Activated CD4-positive, alpha-beta T cell treated with anti-CD3 and anti-CD28 coated beads, Interleukin-2, amount 50 U/mL, for 4 hours (primary cell): ENCODE results near the gene LMBR1.

Experiments
- DNase-seq, 2 experiments: peaks; one replicate each; pipeline ENCODE4 v3.0.0-alpha.2; 2020

Gene LMBR1

DNA sequence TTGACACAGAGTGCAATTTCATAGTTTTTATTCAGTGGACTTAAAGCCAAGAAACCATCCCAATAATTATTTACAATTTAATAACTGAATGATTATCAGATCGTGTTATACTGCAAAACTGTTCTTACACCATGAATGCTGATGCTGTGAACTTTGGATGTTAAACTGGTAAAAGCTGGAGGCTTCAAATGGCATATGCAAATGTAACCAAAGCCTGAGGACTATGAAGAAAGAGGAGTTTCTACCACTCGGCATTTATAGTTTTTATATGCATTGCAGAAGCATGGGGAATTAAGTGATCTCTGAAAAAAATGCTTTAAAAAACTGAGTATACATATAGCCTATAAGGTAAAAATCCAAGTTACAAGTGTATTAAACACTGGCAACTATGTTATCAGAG lies 210.1 kb downstream of the LMBR1 start:
- no peak for DNase-seq

DNA sequence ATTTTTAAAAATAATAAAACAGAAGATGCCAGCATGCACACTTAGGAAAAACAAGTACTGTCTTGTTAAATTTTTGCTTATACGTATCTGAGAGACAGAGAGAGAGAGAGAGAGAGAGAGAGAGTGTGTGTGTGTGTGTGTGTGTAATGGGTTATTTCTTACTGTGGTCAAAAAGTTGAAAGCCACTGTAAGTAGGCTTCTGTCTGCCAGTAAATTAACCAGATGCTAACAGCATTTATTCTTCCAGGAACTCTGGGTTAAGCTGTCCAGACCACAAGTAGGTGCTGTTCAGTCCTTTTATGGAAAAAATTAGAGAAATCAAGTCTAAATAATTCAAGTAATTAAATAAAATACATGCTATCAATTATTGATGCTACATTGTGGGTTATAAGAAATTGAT lies 212.7 kb downstream of the LMBR1 start:
- no peak for DNase-seq

DNA sequence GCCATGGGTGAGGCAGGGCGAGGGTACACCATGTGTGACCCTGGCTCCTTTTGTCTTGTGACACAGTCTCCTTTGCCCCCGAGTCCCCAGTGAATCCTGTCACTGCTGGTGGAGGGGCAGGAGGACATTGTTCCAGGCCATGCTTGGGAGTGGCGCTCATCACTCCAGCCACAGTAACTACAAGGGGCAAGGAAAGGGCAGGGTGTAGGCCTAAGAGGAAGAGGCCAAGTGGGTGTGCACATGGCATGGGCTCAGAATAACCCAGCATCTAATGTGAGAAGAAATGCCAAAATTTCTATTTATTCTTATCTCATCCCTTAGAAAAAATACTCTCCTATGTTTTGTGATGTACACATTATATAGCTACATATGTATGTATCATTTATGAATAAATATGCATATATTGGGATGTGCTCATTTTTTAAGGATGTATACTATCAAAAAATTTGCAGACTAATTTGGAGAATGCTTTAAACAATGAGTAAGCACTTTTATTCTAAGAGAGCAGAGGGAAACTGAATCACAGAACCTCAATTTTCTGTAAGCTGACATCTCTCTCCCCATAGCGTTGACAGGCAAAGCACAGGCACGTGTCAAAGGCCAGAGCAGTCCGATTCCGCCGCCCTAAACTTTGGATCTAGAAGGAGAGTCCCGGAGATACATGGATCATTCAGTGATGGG lies 215.5 kb downstream of the LMBR1 start:
- DNase-seq = no peak

DNA sequence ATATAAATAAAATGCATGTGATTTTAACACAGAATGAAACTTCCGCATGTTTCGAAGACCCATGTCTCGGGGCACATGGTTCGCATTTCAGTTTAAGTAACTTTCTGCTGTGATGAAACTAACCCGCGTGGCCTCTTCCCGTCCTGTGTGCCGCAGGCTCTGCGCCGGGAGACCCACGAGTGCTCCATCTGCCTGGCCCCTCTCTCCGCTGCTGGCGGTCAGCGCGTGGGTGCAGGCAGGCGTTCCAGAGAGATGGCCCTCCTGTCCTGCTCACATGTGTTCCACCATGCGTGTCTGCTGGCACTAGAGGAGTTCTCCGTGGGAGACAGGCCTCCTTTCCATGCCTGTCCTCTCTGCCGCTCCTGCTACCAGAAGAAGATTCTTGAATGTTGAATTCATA lies 216.7 kb downstream of the LMBR1 start:
- no peak for DNase-seq

DNA sequence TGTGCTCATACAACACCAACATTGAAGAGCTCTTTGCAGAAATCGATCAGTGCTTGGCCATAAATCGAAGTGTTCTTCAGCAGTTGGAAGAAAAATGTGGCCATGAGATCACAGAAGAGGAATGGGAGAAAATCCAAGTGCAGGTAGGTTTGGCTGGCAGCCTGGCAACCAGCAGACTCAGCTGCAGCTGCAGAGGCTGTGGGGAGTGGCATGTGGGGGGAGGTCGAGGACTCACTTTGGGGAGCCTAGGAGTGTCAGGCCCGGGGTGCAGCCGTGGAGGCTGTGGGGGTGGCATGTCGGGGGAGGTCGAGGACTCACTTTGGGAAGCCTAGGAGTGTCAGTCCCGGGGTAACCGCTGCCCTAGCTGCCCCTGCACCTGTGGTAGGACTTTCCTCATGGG lies 217.3 kb downstream of the LMBR1 start:
- DNase-seq = no peak

DNA sequence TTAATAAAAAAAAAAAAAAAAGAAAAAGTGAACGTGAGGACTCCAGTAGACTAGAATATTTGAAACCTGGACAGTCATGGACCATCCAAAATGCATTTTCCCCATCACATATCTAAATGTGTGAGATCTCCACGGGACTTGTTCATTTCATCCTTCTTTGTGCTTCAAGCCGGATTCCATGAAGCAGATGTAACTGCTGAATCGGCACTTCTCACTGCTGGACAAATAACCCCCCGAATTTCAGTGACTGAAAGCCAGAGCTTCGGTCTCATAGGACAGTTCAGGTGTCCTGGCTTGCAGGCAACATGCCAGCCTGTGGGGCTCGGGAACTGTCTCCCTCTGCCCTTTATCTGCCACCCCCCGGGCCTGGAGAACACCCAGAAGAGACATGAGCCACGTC lies 219.1 kb downstream of the LMBR1 start:
- no peak for DNase-seq

DNA sequence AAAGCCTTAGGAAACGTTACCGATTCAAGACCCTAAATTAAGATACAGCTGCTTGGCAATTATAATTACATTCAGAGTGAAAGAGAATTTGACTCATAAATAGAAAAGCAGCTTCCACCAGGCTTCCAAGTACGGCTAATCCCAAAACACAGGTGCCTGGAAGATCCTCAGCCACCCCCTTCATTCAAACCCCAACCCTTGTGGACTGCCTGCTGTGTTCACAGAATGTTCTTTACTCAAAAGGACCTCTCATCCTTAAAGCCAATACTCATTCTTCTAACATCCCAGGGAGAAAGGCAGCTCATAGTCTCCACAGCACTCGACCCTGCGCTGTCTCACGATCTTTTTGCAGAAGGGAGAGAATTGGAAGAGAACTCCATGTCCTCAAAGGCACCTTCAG lies 219.5 kb downstream of the LMBR1 start:
- DNase-seq = no peak

DNA sequence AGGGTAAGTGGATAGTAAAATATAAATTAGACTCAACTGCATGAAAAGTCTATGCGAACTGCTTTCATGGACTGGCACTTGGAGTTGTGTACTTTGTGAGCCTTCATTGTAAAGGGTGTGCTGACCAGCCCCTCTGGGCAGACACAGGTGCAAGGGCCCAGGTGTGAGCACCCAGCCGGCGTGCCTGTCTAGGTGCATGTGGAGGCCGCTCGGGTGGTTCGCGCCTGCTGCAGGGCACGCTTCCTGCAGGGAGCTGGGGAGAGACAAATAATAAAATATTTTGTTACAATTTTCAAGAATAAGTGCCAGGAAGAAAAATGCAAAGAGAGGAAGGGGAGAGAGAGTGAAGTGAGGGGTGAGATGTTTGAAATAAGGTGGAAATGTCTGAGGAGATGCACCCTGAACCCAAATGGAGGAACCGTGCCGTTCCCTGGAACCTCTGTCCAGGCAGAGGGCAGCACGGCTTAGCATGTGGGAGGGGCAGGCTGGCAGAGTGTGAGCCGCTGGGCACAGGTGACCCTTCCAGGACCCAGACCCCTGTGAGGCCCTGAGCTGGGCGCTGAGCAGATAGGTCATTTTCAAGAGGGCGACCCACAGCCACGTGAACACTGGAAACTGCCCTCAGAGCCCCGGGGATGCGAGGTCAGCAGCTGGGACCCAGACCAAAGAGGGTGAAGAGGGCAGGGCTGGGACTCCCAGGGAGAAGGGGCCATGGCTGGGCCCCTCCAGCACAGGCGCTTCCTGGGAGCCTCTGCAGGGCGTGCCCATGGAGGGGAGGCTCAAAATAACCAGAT lies 223.8 kb downstream of the LMBR1 start:
- DNase-seq = no peak

DNA sequence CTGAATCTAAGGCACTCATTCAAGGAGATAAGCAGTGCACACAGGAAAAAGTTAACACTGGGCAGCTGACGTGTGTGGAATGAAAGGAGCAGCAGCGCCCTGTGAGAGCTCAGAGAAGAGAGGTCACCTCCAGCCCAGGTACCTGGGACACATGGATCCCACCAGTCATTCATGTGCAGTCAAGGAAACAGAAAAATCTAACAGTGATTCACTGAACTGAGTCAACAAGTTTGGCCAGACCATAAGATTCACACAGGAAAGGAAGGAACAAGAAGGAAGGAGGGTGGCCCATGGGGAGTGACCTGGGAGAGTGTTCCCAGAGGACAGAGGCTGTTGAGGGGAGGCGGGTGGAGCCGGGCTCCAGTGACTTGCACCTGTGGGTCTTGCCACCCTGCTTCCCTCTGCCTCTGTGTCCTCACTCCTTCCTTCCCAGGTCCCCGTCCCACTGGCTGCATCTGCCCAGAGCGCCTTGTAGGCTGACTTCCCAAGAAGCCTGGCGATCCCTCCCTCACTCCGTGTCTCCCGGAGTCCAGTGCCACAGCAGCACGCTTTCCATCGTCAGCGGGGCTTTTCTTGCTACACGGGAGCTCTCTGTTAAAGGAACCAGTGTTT lies 224.7 kb downstream of the LMBR1 start:
- DNase-seq = no peak

DNA sequence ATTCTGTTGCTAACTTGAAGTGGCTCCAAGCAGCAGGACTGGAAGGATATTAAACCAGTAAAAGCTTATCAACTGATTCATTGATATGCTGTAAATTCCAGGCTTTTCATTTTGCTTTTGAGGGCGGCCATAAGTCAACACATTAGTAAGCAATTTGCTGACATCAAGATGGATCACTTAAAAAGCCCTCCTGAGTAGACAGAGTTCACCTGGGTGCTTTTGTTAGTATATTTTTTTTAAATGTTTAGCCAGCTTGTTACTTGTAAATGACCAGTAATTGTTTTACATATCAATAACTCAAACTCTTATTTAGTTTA lies 225.9 kb downstream of the LMBR1 start:
- no peak for DNase-seq

DNA sequence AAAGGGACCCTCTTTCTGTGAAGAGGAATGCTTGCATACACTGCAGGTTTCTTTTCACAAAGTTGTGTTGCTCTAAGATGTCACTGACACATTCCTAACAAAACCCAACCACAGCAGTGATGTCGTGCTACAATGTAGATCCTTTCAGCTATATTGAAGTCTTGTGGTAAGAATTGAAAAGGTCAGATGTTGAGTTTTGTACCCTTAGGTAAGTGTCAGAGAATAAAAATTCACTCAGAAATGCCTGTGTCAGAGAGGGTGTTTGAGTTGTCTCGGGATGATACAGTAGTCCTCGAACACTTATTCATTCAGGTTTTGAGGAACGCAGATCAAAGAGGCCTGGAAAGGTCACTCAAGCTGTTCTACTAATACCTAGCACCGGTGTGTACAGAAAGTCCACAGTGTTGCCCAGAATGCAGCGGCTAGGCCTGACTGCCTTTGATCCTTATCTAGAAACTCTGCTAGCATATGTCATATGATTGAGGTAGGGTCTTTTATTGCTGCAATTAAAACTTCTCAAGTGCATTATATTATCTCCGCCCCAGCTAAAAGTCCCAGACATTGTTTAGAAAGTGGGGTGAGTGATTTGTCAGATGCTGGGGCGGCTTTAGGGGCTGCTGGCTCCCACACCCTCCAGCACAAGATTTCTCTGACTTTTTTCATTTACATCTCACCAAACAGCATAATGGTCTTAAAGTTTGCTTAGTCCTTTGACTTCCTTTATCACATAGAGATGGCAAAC lies 226.4 kb downstream of the LMBR1 start:
- no peak for DNase-seq

DNA sequence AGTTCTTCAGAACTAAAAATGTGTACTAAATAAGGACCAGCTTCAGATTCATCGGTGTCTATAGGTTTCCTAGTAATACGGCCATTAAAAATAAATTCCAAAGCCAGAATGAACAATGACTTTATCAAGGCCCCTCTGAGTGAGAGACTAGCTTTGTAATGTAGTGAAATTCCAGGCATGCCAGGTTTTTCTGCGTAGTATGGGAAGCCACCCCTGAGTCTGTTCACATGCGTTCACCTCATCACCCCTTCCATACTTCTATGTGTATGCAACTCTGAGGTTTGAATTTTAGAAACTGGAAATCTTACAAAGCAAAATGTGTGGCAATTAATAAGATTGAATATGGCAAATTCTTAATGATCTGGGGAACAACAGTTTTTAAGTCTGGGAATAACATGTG lies 227.9 kb downstream of the LMBR1 start:
- DNase-seq = no peak

DNA sequence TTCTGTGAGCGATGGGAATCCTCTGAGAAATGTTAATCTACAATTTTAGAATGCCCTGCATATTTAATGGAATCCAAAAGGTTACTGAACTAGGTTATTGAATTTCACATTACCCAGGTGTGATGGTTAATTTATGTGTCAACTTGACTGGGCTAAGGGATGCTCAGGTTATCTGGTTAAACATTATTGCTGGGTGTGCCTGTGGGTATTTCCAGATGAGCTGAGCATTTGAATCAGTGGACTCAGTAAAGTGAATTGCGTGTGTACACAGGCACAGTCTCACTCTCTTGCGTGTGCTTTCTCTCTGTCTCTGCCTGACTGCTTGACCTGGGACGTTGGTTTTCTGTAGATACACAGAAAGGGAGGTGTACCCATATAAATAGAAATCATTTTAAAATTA lies 230.7 kb downstream of the LMBR1 start:
- no peak for DNase-seq

DNA sequence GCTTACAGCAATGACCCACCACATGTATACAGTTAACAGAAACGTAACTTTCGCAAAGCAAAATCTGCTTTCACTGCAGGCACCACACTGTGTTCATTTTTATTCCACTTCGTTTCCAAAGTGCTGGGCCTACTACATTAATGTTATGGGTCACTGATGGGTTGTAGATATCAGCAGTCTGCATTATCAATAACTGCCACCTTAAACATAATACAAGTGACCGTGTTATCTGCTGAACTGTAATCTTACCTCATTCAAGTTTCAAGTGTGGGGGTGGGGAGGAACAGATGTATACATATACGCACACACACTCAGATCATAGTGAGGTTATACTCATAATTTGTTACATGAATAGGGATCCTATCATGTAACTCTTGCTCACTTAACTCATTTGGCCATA lies 231.3 kb downstream of the LMBR1 start:
- DNase-seq = no peak

DNA sequence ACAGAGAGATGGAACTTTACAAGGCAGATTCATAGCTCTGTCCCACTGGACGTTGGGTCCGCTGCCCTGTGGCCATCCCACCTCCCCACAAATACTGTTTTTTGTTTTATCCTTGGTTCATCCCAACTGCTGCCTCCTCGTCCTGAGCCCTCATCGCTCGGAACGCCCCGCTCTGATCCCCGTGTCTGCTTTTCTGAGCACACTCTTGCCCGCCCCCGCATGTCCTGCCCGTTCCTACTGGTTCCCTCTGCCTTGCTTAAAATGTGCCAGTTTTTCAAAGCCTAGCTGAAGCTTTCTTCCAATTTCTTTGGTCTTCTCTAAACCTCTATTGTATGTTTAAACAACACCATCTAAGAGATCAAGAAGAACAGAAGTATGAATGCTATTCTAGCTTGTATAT lies 233.0 kb downstream of the LMBR1 start:
- no peak for DNase-seq

DNA sequence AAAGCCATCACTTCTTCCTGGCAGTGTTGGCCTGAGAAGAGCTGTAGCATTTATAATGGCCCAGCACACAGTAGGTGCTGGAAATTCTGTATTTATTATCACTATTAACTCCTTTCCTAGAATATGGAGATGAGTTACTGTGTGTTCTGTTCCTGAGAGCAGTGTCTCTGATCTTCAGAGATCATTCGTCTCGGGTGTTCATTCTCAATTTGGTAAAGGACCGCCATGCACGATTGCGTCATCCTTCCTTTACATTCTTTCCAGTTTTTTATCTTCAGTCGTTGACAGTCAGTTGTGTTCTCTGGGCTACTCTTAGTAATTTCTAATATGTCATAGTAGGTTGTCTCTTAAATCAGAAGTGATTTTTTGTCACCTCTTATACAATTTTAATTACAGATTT lies 233.8 kb downstream of the LMBR1 start:
- no peak for DNase-seq

DNA sequence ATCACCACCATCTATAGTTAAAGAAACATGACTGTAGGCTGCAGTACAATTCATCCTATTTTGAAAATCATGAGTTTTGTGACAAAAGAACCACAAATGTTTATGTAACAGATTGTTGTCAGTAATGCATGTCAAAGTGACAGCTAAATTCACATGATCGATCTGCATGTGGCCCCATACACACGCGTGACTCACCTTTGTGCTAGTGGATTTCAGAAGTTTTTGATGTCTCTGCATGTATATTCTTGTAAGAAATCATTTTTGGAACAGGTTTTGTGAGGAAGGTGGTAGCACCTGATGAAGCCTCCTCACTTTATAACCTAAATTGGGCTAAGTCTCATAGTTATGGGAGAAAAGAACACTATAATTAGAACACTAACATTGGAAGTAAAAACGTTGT lies 235.3 kb downstream of the LMBR1 start:
- no peak for DNase-seq

DNA sequence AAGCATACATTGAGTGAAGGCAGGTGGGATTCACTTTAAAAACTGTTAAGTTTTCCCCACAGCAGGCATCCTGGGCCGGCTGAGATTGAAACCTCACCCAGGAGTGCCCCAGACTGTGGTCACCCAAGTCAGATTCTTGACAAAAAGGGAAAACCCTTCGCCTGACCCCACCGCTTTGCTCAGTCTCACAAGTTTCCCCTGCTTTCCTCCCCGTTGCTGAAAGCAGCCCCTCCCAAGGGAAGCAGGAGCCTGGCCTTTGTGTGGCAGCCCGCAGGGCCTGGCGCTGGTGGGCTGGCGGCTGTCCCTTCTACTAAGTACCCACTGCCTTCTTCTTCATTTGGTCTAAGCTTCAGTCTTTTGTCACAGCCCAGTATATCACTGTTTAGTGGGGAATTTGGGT lies 236.4 kb downstream of the LMBR1 start:
- DNase-seq = no peak

DNA sequence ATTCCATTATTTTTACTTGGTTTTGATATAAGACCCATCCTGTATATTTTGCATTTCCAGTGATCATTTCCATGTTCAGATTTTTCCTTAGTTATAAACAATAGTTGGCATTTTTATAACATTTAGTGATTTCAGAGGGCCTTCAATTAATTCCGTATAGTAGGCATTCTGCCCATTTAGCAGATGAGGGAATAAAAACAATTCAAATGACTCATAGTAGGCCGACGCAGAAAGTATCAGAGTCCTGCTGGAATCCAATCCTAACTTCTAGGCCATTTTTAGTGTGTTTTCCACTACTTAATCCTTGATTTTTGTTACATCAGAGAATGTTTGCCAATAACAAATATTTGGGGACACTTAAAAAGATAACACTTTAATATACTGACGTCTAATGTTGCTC lies 237.0 kb downstream of the LMBR1 start:
- no peak for DNase-seq

DNA sequence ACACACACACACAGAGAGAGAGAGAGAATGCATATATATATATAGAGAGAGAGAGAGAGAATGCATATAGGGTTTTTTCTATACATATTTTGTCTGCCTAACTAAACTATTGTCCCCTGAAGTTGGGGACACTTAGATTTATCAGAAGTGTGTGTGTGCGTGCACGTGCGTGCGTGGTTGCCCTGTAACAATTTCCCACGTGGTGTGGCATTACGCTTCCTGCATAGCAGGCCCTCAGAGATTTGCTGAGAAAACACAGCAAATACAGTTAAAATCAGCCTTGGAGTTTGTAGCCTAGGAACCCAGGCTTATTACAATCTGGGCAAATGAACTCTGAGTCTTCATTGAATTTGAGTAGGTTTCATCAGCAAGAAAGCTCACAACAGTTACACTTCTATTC lies 237.7 kb downstream of the LMBR1 start:
- DNase-seq = no peak

DNA sequence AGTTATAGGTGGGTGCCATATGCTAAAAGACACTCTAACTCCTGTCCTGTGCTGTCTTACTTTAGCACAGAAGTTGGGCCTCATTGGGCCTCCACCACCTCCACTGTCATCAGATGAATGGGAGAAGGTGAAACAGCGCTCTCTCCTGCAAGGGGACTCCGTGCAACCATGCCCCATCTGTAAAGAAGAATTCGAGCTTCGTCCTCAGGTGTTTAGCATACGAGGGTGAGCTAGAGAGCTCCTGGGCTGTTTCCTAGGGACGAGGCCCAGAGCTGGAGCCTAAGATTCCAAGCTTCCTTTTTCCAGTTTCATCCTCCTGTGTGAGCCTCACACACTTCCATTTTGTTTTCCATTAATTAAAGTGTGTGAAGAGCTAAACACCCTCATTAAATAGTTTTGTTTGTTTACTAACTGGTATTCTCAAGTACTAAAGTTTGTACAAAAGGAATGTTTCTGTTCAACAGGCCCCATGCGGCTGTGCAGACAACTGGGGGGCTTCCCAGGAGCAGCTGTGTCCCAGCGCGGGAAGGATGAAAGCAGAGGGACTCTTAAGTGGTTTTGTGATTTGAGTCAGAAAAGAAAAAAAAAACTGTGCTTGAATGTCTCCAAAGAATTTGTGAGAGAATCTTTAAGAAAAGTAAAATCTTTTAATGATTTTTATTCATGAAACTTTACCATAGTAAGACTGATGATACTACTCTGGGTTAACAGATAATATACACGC lies 238.3 kb downstream of the LMBR1 start:
- DNase-seq = no peak

DNA sequence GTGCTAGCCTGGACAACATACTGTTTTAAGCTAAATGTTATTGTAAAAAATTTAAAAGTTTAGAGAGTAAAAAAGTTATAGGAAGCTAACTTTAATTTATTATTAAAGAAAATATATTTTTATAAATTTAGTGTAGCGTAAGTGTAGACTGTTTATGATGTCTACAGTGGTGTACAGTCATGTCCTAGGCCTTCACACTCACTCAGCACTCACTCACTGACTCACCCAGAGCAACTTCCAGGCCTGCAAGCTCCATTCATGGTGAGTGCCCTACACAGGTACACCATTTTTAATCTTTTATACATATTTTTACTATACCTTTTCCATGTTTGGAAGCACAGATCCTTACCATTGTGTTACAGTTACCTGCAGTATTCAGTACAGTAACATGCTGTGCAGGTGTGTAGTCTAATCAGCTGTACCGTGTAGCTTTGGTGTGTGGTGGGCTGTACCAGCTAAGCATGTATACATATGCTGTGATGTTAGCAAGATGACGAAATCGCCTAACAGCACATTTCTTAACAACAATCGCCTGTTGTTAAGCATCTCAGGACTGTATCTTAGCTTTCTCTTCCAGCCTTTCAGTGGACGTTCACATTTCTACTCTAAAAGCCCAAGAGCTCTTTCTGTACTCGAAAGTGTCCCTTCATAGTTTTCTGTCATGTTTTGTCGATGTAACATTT lies 240.0 kb downstream of the LMBR1 start:
- no peak for DNase-seq

DNA sequence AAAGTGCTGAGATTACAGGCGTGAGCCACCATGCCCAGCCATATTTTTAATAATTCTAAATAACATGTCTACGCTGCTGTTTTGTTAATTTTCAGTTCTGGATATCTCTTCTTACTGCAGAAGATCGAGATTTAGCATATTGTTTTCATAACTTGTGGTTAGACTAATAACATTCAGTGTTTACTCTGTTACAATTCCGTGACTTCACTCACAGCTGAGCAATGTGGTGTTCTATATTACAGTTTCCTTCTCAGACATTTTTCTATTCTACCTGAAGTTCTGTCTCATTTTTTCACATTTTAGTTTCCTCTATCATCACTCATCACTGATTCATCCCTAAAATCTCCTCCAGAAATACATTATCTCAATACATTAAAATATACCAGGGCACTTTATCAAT lies 241.5 kb downstream of the LMBR1 start:
- no peak for DNase-seq
